Left ventricle myocardium inferior (tissue), 1 donor: ENCODE measurements around the gene PKD1. TPM values are rescaled to one million over a fixed set of nuclear protein-coding genes. Genes with fewer than 3 reads are reported as not detected.

Source experiments
- DNase-seq: peaks from one replicate; pipeline ENCODE4 v3.0.0-alpha.2; 2020
- H3K27ac ChIP-seq: fragments of 200-600 bp; replicated peaks from 2 replicates; pipeline ENCODE4 v1.8.0; 2021
- H3K27me3 ChIP-seq: fragments of 200-600 bp; 2 replicates; pipeline ENCODE4 v1.8.0; 2021; ENCODE audit warnings: low read depth
- H3K36me3 ChIP-seq: fragments of 200-600 bp; 2 replicates; pipeline ENCODE4 v1.8.0; 2021
- H3K4me1 ChIP-seq: fragments of 200-600 bp; 2 replicates; pipeline ENCODE4 v1.8.0; 2021
- H3K4me3 ChIP-seq: fragments of 200-600 bp; 2 replicates; pipeline ENCODE4 v1.8.0; 2021; ENCODE audit warnings: mild to moderate bottlenecking, moderate library complexity
- H3K9me3 ChIP-seq: fragments of 200-600 bp; replicated peaks from 2 replicates; pipeline ENCODE4 v1.8.0; 2021
- intact Hi-C: fragments of 100-400 bp; cut with micrococcal nuclease; formaldehyde crosslinking; loops from one replicate; pipeline ENCODE4 v1.11.0; 2022
- total RNA-seq: library from RNA; stranded (reverse); fragmentation: NEBNext Ultra II Directional; extraction: Animal tissue kit (Norgen Biotek cat#: 25700); gene quantifications from one replicate; pipeline ENCODE4 v1.2.1, GENCODE V29; 2021
- TF ChIP-seq, protein P1 (sequence below): fragments of 200-600 bp; IDR thresholded peaks from 2 replicates; pipeline ENCODE4 v1.8.0; 2021; ENCODE audit warnings: antibody characterized with exemption, mild to moderate bottlenecking, borderline replicate concordance
- donor health status: DM: no; HTN: yes; CAD: no; lungs with severe emphysema.

Gene PKD1
- total RNA-seq, 1 donor from 2014 or later = 83.9 TPM

DNA sequence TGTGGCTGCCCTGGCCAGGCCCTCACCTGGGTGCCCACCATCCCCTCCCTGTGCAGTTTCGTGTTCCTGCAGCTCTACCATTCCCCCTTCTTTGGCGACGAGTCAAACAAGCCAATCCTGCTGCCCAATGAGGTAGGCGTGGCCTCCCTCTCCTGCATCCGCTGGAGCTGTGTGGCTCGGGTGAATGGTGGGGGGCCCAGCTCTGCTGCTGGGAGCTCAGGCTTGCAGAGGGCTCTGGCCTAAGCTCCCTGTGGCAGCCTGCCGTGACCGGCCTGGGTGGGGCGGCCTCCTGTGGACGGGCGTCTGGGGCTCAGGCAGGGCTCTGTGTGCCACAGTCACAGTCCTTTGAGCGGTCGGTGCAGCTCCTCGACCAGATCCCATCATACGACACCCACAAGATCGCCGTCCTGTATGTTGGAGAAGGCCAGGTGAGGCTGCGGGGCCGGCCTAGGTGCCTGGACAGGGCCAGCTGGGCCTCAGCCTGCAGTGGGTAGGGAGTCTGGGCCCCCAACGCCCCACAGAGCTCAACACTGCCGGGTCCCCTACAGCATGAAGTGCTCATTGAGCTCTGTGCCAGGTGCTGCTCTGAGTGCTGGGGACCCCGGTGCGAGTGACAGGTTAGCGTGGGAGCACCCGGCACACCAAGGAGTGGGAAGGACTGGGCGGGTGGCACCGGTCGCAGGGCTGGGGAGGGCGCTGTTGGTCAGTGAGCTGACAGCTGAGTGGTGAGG is 50.6 kb downstream of the PKD1 start:
- TF ChIP-seq, protein P1, sequence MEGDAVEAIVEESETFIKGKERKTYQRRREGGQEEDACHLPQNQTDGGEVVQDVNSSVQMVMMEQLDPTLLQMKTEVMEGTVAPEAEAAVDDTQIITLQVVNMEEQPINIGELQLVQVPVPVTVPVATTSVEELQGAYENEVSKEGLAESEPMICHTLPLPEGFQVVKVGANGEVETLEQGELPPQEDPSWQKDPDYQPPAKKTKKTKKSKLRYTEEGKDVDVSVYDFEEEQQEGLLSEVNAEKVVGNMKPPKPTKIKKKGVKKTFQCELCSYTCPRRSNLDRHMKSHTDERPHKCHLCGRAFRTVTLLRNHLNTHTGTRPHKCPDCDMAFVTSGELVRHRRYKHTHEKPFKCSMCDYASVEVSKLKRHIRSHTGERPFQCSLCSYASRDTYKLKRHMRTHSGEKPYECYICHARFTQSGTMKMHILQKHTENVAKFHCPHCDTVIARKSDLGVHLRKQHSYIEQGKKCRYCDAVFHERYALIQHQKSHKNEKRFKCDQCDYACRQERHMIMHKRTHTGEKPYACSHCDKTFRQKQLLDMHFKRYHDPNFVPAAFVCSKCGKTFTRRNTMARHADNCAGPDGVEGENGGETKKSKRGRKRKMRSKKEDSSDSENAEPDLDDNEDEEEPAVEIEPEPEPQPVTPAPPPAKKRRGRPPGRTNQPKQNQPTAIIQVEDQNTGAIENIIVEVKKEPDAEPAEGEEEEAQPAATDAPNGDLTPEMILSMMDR = no peak
- intact Hi-C loops = no loop called here
- H3K9me3 ChIP-seq = no peaks in the 10 kb centered on the region
- H3K27me3 ChIP-seq = no peaks in the 10 kb centered on the region
- no peak for DNase-seq
- peaks cover 41% of the 10 kb centered on the region for H3K4me1 ChIP-seq
- H3K27ac ChIP-seq = no peak overlapping the region
- no peak overlapping the region for H3K4me3 ChIP-seq
- peaks cover 82% of the 10 kb centered on the region for H3K36me3 ChIP-seq

DNA sequence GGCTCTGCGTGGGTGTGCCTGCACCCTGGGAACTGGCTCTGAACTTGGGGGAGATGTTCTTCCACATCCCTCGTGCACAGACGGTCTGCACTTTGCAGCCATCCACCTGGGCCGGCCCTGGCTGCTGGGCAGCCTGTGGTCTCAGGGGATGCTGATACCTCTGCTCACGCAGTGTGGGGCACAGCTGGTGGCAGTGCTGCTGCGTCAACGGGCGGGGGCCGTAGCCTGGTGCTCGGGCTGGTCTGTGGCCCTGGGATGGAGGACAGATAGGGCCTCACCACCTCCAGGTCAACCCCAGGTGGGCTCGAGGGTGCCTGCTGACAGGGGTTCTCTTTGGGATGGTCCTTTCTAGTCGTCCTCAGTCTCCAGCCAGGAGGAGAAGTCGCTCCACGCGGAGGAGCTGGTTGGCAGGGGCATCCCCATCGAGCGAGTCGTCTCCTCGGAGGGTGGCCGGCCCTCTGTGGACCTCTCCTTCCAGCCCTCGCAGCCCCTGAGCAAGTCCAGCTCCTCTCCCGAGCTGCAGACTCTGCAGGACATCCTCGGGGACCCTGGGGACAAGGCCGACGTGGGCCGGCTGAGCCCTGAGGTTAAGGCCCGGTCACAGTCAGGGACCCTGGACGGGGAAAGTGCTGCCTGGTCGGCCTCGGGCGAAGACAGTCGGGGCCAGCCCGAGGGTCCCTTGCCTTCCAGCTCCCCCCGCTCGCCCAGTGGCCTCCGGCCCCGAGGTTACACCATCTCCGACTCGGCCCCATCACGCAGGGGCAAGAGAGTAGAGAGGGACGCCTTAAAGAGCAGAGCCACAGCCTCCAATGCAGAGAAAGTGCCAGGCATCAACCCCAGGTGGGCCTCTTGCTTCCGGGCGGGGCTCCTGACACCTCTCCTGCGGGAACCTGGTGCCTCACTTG is 51.6 kb downstream of the PKD1 start:
- H3K27me3 ChIP-seq = no peaks in the 10 kb centered on the region
- H3K9me3 ChIP-seq = no peaks in the 10 kb centered on the region
- TF ChIP-seq, protein P1 = no peak
- no peak for DNase-seq
- H3K4me1 ChIP-seq = peaks cover 35% of the 10 kb centered on the region
- H3K4me3 ChIP-seq = no peak overlapping the region
- H3K27ac ChIP-seq = no peak overlapping the region
- intact Hi-C loops = no loop called here
- peaks cover 82% of the 10 kb centered on the region for H3K36me3 ChIP-seq

GRCh38 chr16:2083409-2083808 is 52.3 kb downstream of the PKD1 start:
- Histone ChIP-seq H3K9me3 (no peaks in the 10 kb centered on the region), H3K4me1 (peaks cover 35% of the 10 kb centered on the region), H3K27ac (peak overlapping the region; percentile 65), H3K36me3 (peaks cover 82% of the 10 kb centered on the region), H3K4me3 (no peak overlapping the region), H3K27me3 (no peaks in the 10 kb centered on the region)
- intact Hi-C loops = no loop called here
- TF ChIP-seq, protein P1 = no peak
- DNase-seq = no peak

DNA sequence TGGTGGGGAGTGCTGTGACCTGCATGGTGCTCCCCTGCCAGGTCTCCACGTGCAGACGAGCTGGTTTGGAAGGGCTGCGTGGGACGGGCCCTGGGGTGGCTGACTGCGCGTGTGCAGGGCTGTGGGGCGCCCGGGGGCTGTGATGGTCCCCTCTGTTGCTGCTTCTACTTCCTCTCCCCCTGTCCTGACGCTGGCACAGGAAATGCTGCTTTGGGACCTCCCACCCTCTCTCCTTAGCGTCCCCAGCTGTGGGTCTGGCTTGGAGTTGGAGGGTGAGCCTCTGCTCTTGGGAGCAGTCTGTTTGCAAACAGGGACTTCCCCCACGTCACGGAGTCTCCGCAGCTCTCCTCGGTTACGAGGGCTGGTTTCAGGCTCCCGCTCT is 52.7 kb downstream of the PKD1 start:
- H3K9me3 ChIP-seq = no peaks in the 10 kb centered on the region
- peaks cover 80% of the 10 kb centered on the region for H3K36me3 ChIP-seq
- H3K27ac ChIP-seq = peak overlapping the region; percentile 65
- peaks cover 35% of the 10 kb centered on the region for H3K4me1 ChIP-seq
- TF ChIP-seq, protein P1 = no peak
- intact Hi-C loops = no loop called here
- no peaks in the 10 kb centered on the region for H3K27me3 ChIP-seq
- no peak for DNase-seq
- no peak overlapping the region for H3K4me3 ChIP-seq

DNA sequence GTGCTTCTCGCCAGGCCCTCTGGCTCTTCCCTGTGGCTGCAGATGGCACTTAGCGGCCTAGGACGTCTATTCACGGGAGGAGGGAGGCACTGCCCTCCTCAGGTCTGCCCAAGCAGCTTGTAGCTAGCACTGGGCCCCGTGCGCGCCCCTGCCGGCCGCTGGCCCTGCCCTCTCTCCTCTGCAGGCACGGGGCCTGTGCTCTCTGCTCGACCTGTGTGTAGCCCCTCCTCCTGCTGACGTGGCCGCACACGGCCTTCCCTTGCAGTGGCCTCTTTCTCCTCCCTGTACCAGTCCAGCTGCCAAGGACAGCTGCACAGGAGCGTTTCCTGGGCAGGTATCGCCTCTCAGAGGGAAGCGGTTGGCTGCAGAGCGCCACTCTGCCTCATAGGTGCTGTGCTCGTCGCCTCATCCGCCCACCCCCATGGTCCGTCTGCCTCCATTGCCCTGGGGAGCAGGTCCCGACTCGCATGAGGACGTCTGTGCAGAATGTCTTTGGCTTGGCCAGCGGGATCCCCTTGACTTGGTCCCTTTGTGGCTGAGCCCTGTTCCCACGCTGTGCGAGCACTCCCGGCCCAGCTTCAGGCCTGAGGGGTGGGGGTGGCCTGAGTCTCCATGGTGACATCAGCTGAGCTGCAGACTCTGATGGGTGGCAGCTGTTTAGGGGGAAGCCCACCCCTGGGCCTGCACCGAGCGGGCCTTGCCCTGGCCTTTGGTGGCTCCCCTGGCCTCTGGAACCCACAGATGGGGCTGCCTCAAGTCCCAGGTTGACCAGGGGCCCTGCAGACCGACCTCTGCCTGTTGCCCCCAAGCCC is 53.3 kb downstream of the PKD1 start:
- H3K27ac ChIP-seq = peak overlapping the region; percentile 65
- no peak overlapping the region for H3K4me3 ChIP-seq
- H3K4me1 ChIP-seq = peaks cover 35% of the 10 kb centered on the region
- no peaks in the 10 kb centered on the region for H3K9me3 ChIP-seq
- peaks cover 80% of the 10 kb centered on the region for H3K36me3 ChIP-seq
- intact Hi-C loops = no loop called here
- TF ChIP-seq, protein P1 = peak; percentile 32
- DNase-seq = no peak
- H3K27me3 ChIP-seq = no peaks in the 10 kb centered on the region
